ENCODE measurements around the gene DPP9.
"Not testable (repeated sequence)": the region's sequence is repeated elsewhere in the genome, so short reads cannot be mapped to it uniquely, and the experiment has no call there.

The DPP9 gene

DNA sequence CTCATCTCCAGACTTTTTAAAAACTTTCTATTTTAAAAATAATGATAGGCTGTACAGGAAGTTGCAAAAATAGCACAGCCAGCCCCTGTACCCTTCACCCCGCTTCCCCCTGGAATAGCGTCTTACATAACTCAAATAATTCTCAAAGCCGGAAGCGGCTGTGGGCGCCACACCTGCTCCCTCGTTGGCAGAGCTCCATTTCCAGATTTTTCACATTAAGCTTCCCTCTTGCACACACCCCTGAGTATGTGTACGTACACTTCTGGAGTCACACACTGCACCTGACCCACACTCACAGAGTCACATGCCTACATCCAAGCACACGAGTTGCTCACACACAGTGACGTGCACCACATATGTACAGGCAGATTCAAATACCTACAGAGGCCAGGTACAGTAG lies 24.9 kb upstream of the DPP9 start:
- Mint-ChIP-seq H3K36me3 (ENCODE audit: low read depth) (no peaks in the 10 kb centered on the region), H3K4me1 (ENCODE audit: low read depth) (no peaks in the 10 kb centered on the region), H3K9me3 (no peaks in the 10 kb centered on the region), H3K27me3 (ENCODE audit: low read depth) (peaks cover 18% of the 10 kb centered on the region), H3K4me3 (no peak overlapping the region), H3K27ac (no peak overlapping the region)

DNA sequence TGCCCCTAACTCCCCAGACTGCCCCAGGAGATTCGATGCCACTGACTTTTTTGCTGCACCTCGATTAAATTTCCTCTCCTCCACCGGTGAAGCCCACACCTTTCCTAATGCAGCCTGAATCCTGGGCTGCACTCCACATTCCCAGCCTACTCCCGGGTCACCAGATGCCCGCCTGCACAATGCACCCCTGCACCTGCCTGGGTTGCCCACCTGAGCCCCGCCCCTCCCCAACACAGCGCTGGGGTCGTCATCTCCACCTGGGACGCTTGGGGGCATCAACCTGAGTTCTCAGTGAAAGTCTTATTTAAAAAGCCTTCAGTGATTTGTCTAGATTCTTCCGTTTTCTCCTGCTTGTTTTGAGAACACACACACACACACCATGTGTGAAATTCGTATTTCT lies 24.5 kb upstream of the DPP9 start:
- Mint-ChIP-seq H3K36me3 (ENCODE audit: low read depth) (no peaks in the 10 kb centered on the region), H3K27me3 (ENCODE audit: low read depth) (peaks cover 21% of the 10 kb centered on the region), H3K4me3 (no peak overlapping the region), H3K9me3 (no peaks in the 10 kb centered on the region), H3K4me1 (ENCODE audit: low read depth) (peaks cover 2% of the 10 kb centered on the region), H3K27ac (no peak overlapping the region)

DNA sequence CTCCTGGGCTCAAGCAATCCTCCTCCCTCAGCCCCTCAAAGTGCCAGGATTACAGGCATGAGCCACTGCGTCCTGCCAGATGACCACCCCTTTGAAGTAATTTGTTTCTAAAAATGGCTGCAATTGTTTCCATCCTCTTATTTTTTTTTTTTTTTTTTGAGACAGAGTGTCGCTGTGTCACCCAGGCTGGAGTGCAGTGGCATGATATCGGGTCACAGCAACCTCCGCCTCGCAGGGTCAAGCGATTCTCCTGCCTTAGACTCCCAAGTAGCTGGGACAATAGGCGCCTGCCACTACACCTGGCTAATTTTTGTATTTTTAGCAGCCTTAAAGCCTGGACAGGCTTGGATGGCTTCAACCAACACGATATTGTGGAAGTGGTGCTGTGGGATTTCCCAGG lies 22.3 kb upstream of the DPP9 start:
- Mint-ChIP-seq H3K36me3 (ENCODE audit: low read depth) (no peaks in the 10 kb centered on the region), H3K9me3 (no peaks in the 10 kb centered on the region), H3K27ac (no peak overlapping the region), H3K4me1 (ENCODE audit: low read depth) (peaks cover 4% of the 10 kb centered on the region), H3K4me3 (no peak overlapping the region), H3K27me3 (ENCODE audit: low read depth) (peaks cover 27% of the 10 kb centered on the region)

DNA sequence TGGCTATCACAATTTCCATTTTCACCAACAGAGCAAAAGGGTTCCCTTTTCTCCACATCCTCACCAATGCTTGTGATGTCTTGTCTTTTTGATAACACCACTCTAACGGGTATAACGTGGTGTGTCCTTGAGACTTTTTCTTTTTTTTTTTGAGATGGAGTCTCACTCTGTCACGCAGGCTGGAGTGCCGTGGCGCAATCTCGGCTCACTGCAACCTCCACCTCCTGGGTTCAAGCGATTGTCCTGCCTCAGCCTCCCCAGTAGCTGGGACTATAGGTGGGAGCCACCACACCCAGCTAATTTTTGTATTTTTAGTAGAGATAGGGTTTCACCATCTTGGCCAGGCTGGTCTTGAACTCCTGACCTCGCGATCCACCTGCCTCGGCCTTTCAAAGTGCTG lies 21.5 kb upstream of the DPP9 start:
- not testable (repeated sequence) for H3K36me3 Mint-ChIP-seq (ENCODE audit: low read depth); H3K4me1 Mint-ChIP-seq (ENCODE audit: low read depth); H3K4me3 Mint-ChIP-seq; H3K9me3 Mint-ChIP-seq; H3K27ac Mint-ChIP-seq
- peaks cover 26% of the 10 kb centered on the region for H3K27me3 Mint-ChIP-seq (ENCODE audit: low read depth)

DNA sequence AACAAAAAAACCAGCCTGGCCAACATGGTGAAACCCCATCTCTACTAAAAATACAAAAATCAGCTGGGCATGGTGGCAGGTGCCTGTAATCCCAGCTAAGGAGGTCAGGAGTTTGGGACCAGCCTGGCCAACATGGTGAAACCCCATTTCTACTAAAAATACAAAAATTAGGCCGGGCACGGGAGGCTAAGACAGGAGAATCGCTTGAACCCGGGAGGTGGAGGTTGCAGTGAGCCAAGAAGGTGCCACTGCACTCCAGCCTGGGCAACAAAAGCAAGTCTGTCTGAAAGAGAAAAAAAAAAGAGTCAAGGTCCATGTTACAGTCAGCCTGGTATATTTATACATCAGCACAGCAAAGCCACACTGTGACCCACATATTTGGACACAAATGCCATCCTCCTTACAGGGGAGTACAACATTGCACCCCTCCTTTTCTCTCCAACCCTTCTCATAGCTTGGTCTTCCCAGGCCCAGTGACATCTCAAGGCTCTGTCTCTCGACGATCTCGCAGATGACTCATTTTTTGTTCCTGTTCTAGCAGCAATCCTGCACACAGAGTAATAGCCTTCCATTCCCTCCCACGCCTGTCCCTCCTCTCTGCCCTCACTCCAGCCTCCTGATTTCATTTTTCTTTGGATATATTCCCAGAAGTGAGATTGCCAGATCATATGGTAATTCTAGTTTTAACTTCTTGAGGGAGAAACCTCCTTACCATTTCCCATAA lies 21.0 kb upstream of the DPP9 start:
- no peak overlapping the region for H3K27ac Mint-ChIP-seq
- H3K9me3 Mint-ChIP-seq = no peaks in the 10 kb centered on the region
- H3K4me1 Mint-ChIP-seq (ENCODE audit: low read depth) = peaks cover 4% of the 10 kb centered on the region
- peaks cover 23% of the 10 kb centered on the region for H3K27me3 Mint-ChIP-seq (ENCODE audit: low read depth)
- H3K4me3 Mint-ChIP-seq = no peak overlapping the region
- H3K36me3 Mint-ChIP-seq (ENCODE audit: low read depth) = no peaks in the 10 kb centered on the region

DNA sequence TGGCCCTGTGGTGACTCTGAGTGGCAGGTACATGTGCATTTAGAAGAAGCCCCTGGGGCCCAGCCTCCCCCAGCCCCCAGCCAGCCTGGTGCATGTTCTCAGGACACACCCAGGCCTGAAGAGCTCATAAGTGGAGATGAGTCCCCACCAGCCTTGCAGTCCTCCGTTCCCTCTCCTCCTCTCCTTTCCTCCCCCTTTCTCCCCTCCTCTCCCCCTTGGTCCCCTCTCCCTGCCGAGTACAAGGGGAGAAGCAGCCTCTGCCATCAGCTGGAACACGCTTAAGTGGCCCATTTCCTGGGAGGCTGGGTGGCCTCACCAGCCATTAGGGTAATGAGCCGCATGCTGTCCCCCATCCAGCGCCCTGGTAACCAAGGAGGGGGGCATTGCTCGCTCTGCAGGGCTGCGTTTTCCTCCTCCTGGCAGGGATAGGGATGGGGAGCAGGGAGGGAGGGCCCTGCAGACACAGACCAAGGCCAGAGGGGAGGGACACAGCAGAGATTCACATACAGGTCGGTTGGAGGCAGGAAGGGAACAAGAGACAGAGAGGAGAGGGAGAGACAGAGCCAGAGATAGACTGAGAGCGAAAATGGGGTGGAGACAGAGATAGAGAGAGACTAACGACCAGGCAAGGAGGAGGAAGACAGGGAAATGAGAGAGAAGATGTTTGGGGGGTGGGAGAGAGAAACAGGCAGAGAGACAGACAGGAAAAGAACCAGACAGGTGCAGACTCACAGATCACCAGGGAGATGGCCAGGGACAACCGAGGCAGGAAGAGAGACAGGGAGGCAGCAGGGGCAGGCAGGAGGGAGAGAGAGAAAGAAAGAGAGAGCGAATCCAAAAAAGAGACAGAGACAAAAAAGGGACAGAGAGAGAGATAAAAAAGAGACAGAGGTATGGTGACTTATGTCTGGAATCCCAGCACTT lies 19.3 kb upstream of the DPP9 start:
- no peaks in the 10 kb centered on the region for H3K9me3 Mint-ChIP-seq
- H3K4me3 Mint-ChIP-seq = no peak overlapping the region
- no peaks in the 10 kb centered on the region for H3K36me3 Mint-ChIP-seq (ENCODE audit: low read depth)
- H3K27ac Mint-ChIP-seq = no peak overlapping the region
- H3K4me1 Mint-ChIP-seq (ENCODE audit: low read depth) = peaks cover 4% of the 10 kb centered on the region
- peaks cover 22% of the 10 kb centered on the region for H3K27me3 Mint-ChIP-seq (ENCODE audit: low read depth)

DNA sequence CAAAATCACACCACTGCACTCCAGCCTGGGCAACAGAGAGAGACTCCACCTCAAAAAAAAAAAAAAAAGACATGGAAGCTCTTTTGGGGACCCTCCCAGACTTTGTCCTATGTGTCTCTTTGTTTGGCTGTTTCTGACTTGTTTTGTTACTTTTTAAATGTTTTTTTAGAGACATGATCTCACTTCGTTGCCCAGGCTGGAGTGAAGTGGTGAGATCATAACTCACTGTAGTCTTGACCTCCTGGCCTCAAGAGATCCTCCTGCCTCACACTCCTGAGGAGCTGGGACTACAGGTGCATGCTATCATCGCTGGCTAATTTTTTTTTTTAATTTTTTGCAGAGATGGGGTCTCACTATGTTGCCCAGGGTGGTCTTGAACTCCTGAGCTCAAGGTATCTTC lies 16.4 kb upstream of the DPP9 start:
- Mint-ChIP-seq H3K36me3 (ENCODE audit: low read depth) (no peaks in the 10 kb centered on the region), H3K27me3 (ENCODE audit: low read depth) (peaks cover 14% of the 10 kb centered on the region), H3K9me3 (no peaks in the 10 kb centered on the region), H3K4me3 (no peak overlapping the region), H3K27ac (no peak overlapping the region), H3K4me1 (ENCODE audit: low read depth) (peaks cover 4% of the 10 kb centered on the region)

DNA sequence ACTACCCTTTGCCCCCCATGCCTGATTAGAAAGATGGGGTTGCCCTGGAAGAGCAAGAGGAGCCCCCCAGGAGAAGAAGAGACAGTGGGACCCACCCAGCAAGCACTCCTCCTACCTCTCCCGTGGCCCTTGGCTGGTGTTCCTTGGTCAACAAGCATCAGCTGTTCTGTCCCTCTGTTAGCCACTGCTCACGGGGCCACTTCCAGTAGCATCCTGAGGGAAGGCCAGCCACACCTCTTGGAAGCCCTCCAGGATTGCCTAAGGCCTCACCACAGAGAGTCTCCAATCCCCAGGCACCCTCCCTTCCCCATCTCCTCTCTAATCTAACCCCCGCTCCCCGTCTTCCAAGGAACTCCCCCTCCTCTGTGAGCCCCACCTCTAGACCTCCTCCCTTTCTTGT lies 15.1 kb upstream of the DPP9 start:
- H3K27me3 Mint-ChIP-seq (ENCODE audit: low read depth) = peaks cover 14% of the 10 kb centered on the region
- no peaks in the 10 kb centered on the region for H3K36me3 Mint-ChIP-seq (ENCODE audit: low read depth)
- no peaks in the 10 kb centered on the region for H3K9me3 Mint-ChIP-seq
- no peak overlapping the region for H3K27ac Mint-ChIP-seq
- H3K4me1 Mint-ChIP-seq (ENCODE audit: low read depth) = peaks cover 5% of the 10 kb centered on the region
- H3K4me3 Mint-ChIP-seq = no peak overlapping the region

DNA sequence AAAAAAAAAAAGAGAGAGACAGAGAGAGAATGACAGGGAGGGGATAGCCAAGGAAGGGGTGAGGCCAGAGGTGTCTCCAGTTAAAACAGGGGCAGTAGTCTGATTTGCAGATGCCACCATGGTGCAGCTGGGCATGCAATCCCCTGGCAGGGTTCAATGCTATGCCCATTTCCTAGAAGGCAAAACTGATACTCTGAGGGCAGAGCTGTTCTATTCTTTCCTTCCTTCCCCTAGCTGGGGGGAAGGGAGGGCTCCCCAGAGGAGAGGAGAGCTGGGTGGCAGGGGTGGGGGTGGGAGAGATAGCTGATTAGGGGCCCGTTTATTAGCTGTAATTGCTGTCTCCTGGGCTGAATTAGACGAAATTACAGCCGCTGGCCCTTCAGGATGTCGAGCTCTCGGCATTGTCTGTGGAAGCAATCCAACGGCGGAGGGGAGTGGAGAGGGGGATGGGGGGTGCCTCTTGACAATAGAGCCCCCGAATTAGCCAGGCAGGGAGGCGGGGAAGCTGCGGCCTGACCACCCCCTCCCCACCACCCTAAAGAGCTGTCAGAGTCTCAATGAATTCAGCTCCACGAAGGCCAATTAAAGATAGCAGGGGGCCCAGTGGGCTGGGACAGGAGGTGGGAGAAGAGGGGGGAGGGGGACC lies 14.4 kb upstream of the DPP9 start:
- Mint-ChIP-seq H3K9me3 (no peaks in the 10 kb centered on the region), H3K4me1 (ENCODE audit: low read depth) (peaks cover 6% of the 10 kb centered on the region), H3K36me3 (ENCODE audit: low read depth) (no peaks in the 10 kb centered on the region), H3K4me3 (no peak overlapping the region), H3K27me3 (ENCODE audit: low read depth) (peaks cover 10% of the 10 kb centered on the region), H3K27ac (no peak overlapping the region)

DNA sequence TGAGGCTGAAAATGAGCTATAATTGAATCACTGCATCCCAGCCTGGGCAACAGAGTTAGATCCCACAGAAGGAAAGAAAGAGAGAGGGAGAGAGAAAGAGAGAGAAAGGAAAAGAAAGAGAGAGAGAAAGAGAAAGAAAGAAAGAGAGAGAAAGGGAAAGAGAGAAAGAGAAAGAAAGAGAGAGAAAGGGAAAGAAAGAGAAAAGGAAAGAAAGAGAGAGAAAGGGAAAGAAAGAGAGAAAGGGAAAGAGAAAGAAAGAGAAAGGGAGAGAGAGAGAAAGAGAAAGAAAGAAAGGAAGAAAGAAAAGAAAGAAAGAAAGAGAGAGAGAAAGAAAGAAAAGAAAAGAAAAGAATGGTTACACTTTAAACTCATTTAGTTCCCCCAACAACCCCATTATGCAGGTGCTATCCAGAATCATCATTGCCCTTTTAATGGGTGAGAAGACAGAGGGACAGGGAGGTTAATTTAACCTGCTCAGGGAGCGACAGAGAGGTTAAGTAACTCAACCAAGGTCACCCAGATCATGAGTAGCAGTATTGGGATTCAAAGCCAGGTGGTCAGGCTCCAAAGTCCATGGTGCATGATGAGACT lies 10.2 kb upstream of the DPP9 start:
- peak overlapping the region; percentile 32 for H3K27ac Mint-ChIP-seq
- peaks cover 9% of the 10 kb centered on the region for H3K27me3 Mint-ChIP-seq (ENCODE audit: low read depth)
- H3K9me3 Mint-ChIP-seq = no peaks in the 10 kb centered on the region
- H3K4me3 Mint-ChIP-seq = peak overlapping the region; percentile 11
- peaks cover 10% of the 10 kb centered on the region for H3K4me1 Mint-ChIP-seq (ENCODE audit: low read depth)
- no peaks in the 10 kb centered on the region for H3K36me3 Mint-ChIP-seq (ENCODE audit: low read depth)

DNA sequence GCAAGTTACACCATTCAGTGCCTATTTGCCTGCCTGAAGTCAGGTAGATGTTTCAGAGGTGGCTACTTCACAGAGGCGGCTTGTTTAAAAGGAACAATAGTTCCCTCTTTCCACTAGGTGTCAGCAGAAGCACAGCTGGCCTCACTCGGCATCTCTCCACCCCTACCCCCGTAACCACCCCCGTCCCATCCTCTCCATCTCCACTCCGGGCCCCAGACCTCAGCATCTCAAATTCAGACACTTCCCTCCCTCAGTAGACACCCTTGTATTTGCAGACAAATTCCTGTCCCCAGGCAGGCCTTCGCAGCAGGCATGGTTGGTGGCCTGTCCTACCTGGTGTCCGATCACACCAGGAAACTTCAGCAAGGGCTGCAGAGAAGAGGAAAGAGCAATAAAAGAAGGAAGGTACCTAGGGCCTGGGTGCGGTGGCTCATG lies 9.1 kb upstream of the DPP9 start:
- no peaks in the 10 kb centered on the region for H3K9me3 Mint-ChIP-seq
- peak overlapping the region; percentile 62 for H3K4me3 Mint-ChIP-seq
- H3K27ac Mint-ChIP-seq = peak overlapping the region; percentile 55
- H3K36me3 Mint-ChIP-seq (ENCODE audit: low read depth) = no peaks in the 10 kb centered on the region
- H3K4me1 Mint-ChIP-seq (ENCODE audit: low read depth) = peaks cover 10% of the 10 kb centered on the region
- H3K27me3 Mint-ChIP-seq (ENCODE audit: low read depth) = peaks cover 5% of the 10 kb centered on the region

DNA sequence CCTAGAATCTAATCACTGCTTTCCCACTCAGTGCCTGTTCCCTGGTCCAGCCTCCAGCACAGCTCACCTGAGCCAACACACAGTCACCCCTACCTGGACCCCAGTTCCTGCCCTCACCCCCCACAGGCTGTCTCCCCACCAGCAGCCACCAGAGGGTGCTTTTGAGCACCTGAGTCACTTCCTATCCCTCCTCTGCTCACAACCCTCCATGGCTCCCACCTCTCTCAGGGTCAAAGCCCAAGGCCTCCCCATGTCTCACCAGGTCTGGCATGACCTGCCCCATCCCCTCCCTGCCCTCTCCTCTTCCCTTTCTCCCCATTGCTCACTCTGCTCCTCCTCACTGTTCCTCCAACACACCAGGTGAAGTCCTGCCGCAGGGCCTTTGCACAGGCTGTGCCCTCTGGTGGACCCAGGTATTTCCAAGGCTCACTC lies 7.1 kb upstream of the DPP9 start:
- H3K27me3 Mint-ChIP-seq (ENCODE audit: low read depth) = peaks cover 5% of the 10 kb centered on the region
- no peak overlapping the region for H3K4me3 Mint-ChIP-seq
- H3K36me3 Mint-ChIP-seq (ENCODE audit: low read depth) = no peaks in the 10 kb centered on the region
- no peaks in the 10 kb centered on the region for H3K9me3 Mint-ChIP-seq
- no peak overlapping the region for H3K27ac Mint-ChIP-seq
- H3K4me1 Mint-ChIP-seq (ENCODE audit: low read depth) = peaks cover 10% of the 10 kb centered on the region

DNA sequence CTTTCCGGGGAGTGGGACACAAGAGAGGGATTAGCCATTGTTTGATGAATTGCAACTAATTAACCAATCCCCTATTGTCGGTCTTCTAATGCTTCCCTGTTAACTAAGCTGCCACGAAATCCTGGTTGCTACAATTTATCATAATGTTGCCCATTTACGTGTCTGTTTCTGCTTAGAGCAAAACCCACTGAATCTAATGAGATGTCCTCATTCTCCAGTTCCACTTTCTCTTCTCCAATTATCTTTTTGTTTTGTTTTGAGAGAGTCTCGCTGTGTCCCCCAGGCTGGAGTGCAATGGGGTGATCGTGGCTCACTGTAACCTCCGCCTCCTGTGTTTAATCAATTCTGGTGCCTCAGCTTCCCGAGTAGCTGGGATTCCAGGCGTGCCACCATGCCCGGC lies 5.2 kb upstream of the DPP9 start:
- peaks cover 21% of the 10 kb centered on the region for H3K4me1 Mint-ChIP-seq (ENCODE audit: low read depth)
- no peaks in the 10 kb centered on the region for H3K9me3 Mint-ChIP-seq
- H3K27me3 Mint-ChIP-seq (ENCODE audit: low read depth) = peaks cover 13% of the 10 kb centered on the region
- H3K4me3 Mint-ChIP-seq = no peak overlapping the region
- H3K36me3 Mint-ChIP-seq (ENCODE audit: low read depth) = peaks cover 5% of the 10 kb centered on the region
- no peak overlapping the region for H3K27ac Mint-ChIP-seq

All from T-helper 1 cell treated with Interleukin-12 subunit alpha and Interleukin-12 subunit beta and Interleukin-4 antibody, amounts not matched to agents 30 μg/mL and 1 μg/mL, for 36 hours (primary cell).